Fibroblast of lung (primary cell): ENCODE results near the gene TM9SF1. TPM values are rescaled to one million over a fixed set of nuclear protein-coding genes. Genes with fewer than 3 reads are reported as not detected.

ENCODE experiments used
- DNase-seq, 2 donors: peaks; one replicate each; pipeline versions ENCODE4 v3.0.0 to v3.0.0-alpha.2; 2010; ENCODE audit warnings: low read depth in 2 of 2
- H2AFZ ChIP-seq: 2 replicates; pipeline ENCODE4 v1.5.1; 2012; ENCODE audit warnings: low read length, control low read depth, inconsistent platforms
- H3K27ac ChIP-seq: 2 replicates; pipeline ENCODE4 v1.5.1; 2011; ENCODE audit warnings: low read length, control low read depth; ENCODE audit not compliant: insufficient read depth
- H3K27me3 ChIP-seq: 2 replicates; pipeline ENCODE4 v1.5.1; 2011; ENCODE audit warnings: mild to moderate bottlenecking, low read length; ENCODE audit not compliant: control insufficient read depth, insufficient read depth
- H3K36me3 ChIP-seq: 2 replicates; pipeline ENCODE4 v1.5.1; 2011; ENCODE audit warnings: low read length; ENCODE audit not compliant: control insufficient read depth, insufficient read depth
- H3K4me1 ChIP-seq: 2 replicates; pipeline ENCODE4 v1.5.1; 2011; ENCODE audit warnings: low read length; ENCODE audit not compliant: control insufficient read depth, insufficient read depth; ENCODE audit errors: extremely low read depth
- H3K4me2 ChIP-seq: 2 replicates; pipeline ENCODE4 v1.5.1; 2011; ENCODE audit warnings: low read length, control low read depth; ENCODE audit not compliant: insufficient read depth; ENCODE audit errors: extremely low read depth
- H3K4me3 ChIP-seq, 4 experiments: fragments of 200-600 bp in 1 of 4; sonication (generic) in 1 of 4; replicated peaks in 1 of 4; 2 replicates each; pipeline ENCODE4 v1.5.1; 2011 to 2016; ENCODE audit warnings: low read length in 4 of 4, low read depth in 3 of 4, mild to moderate bottlenecking in 3 of 4, control low read depth in 2 of 4, inconsistent platforms in 1 of 4, mixed read lengths in 1 of 4; ENCODE audit not compliant: insufficient read depth in 1 of 4; ENCODE audit errors: control extremely low read depth in 1 of 4
- H3K79me2 ChIP-seq: 2 replicates; pipeline ENCODE4 v1.5.1; 2012; ENCODE audit warnings: mild to moderate bottlenecking, low read length, inconsistent platforms; ENCODE audit not compliant: control insufficient read depth, insufficient read depth
- H3K9ac ChIP-seq: 2 replicates; pipeline ENCODE4 v1.5.1; 2011; ENCODE audit warnings: mild to moderate bottlenecking, low read length, control low read depth; ENCODE audit not compliant: insufficient read depth
- H3K9me3 ChIP-seq: 2 replicates; pipeline ENCODE4 v1.5.1; 2012; ENCODE audit warnings: low read depth, low read length; ENCODE audit not compliant: control insufficient read depth, insufficient read depth
- H4K20me1 ChIP-seq: 2 replicates; pipeline ENCODE4 v1.5.1; 2011; ENCODE audit warnings: low read length; ENCODE audit not compliant: control insufficient read depth, insufficient read depth; ENCODE audit errors: extremely low read depth
- CTCF ChIP-seq, 2 donors: IDR thresholded peaks in 1 of 2; conservative IDR thresholded peaks in 1 of 2; 1 replicate in 1 of 2; 2 replicates in 1 of 2; pipeline ENCODE4 v1.5.1; 2011 to 2012; ENCODE audit warnings: low read length in 2 of 2, control low read depth in 1 of 2, inconsistent platforms in 1 of 2, low read depth in 1 of 2, mild to moderate bottlenecking in 1 of 2
- EZH2 ChIP-seq: IDR thresholded peaks from 2 replicates; pipeline ENCODE4 v1.5.1; 2012; ENCODE audit warnings: low read length, control low read depth, mild to moderate bottlenecking; ENCODE audit errors: missing control alignments
- polyA plus RNA-seq, 2 donors: library from polyadenylated mRNA; depleted of rRNA in 1 of 2; stranded (reverse) in 1 of 2; unstranded in 1 of 2; fragments of >200 nt; gene quantifications; 2 replicates each; pipeline ENCODE4 v1.2.1, GENCODE V29; 2011 to 2012; ENCODE audit warnings: missing spikeins in 1 of 2
- total RNA-seq: library from RNA; depleted of rRNA; stranded (reverse); fragments of >200 nt; gene quantifications from 2 replicates; pipeline ENCODE4 v1.2.1, GENCODE V29; 2014

Gene TM9SF1
- total and polyA plus RNA-seq, 2 donors (not counting 1 experiment from before 2014, with no cell fraction given): 61.6 to 65.1 TPM

- Histone ChIP-seq H3K4me2 (no peak overlapping the region), H4K20me1 (no peaks in the 10 kb centered on the region), H3K9me3 (no peaks in the 10 kb centered on the region), H3K9ac (no peak overlapping the region), H2AFZ (no peak overlapping the region), H3K4me1 (no peaks in the 10 kb centered on the region), H3K36me3 (peaks cover 28% of the 10 kb centered on the region), H3K79me2 (no peaks in the 10 kb centered on the region), H3K27me3 (no peaks in the 10 kb centered on the region), H3K27ac (no peak overlapping the region), H3K4me3 (no peak overlapping the region)
- no peak for DNase-seq
- TF ChIP-seq EZH2 (no peak), CTCF (conservative IDR thresholded peaks at IDR 0.05 in 1 of 2, IDR thresholded peaks at IDR 0.05 in 1 of 2; ENCODE audit: low read depth in 1 of 2, low read length in 2 of 2) (no peak)
Measured at GRCh38 chr14:24176599-24176998, 18.6 kb downstream of the TM9SF1 start.

- TF ChIP-seq EZH2 (no peak), CTCF (conservative IDR thresholded peaks at IDR 0.05 in 1 of 2, IDR thresholded peaks at IDR 0.05 in 1 of 2; ENCODE audit: low read depth in 1 of 2, low read length in 2 of 2) (no peak)
- Histone ChIP-seq H3K27ac (no peak overlapping the region), H3K36me3 (peaks cover 11% of the 10 kb centered on the region), H3K4me1 (no peaks in the 10 kb centered on the region), H3K4me3 (no peak overlapping the region), H4K20me1 (no peaks in the 10 kb centered on the region), H3K27me3 (no peaks in the 10 kb centered on the region), H3K4me2 (no peak overlapping the region), H3K9ac (no peak overlapping the region), H3K79me2 (no peaks in the 10 kb centered on the region), H2AFZ (no peak overlapping the region), H3K9me3 (no peaks in the 10 kb centered on the region)
- no peak for DNase-seq
Measured at GRCh38 chr14:24172871-24173281, 22.4 kb downstream of the TM9SF1 start.

- H3K27ac ChIP-seq: no peak overlapping the region
- H3K4me2 ChIP-seq: no peak overlapping the region
- no peaks in the 10 kb centered on the region for H4K20me1 ChIP-seq
- H3K4me1 ChIP-seq: no peaks in the 10 kb centered on the region
- DNase-seq: no peak
- H3K36me3 ChIP-seq: peaks cover 11% of the 10 kb centered on the region
- no peaks in the 10 kb centered on the region for H3K9me3 ChIP-seq
- H3K27me3 ChIP-seq: no peaks in the 10 kb centered on the region
- H2AFZ ChIP-seq: no peak overlapping the region
- H3K4me3 ChIP-seq: peak overlapping the region in 1 of 4 experiments; percentile 44
- no peak overlapping the region for H3K9ac ChIP-seq
- TF ChIP-seq CTCF (conservative IDR thresholded peaks at IDR 0.05 in 1 of 2, IDR thresholded peaks at IDR 0.05 in 1 of 2; ENCODE audit: low read depth in 1 of 2, low read length in 2 of 2) (no peak), EZH2 (no peak)
- no peaks in the 10 kb centered on the region for H3K79me2 ChIP-seq
Measured at GRCh38 chr14:24172261-24172860, 22.9 kb downstream of the TM9SF1 start.
